HepG2 (cell line): Measurements from ENCODE around the gene PDIA5. TPM values are rescaled to one million over a fixed set of nuclear protein-coding genes. Genes with fewer than 3 reads are reported as not detected.

Source experiments
- ADNP ChIP-seq: sonication (generic); formaldehyde crosslinking; IDR thresholded peaks from 2 replicates; pipeline ENCODE4 v1.4.0; 2020; ENCODE audit warnings: missing genetic modification reagents
- BCLAF1 ChIP-seq: fragments of 450-650 bp; IDR thresholded peaks from 2 replicates; pipeline ENCODE4 v1.6.1; 2017; ENCODE audit warnings: mild to moderate bottlenecking
- CHD4 ChIP-seq: fragments of 200-600 bp; sonication (generic); IDR thresholded peaks from 2 replicates; pipeline ENCODE4 v1.7.0; 2017; ENCODE audit warnings: mild to moderate bottlenecking, low read length, borderline replicate concordance
- E2F5 ChIP-seq: sonication (generic); formaldehyde crosslinking; conservative IDR thresholded peaks from 2 replicates; pipeline ENCODE4 v1.4.0; 2020; ENCODE audit warnings: missing genetic modification reagents
- FOXJ3 ChIP-seq: sonication (generic); formaldehyde crosslinking; IDR thresholded peaks from 2 replicates; pipeline ENCODE4 v1.4.0; 2020; ENCODE audit warnings: missing genetic modification reagents, mild to moderate bottlenecking, borderline replicate concordance
- HOXA5 ChIP-seq: sonication (generic); formaldehyde crosslinking; IDR thresholded peaks from 2 replicates; pipeline ENCODE4 v1.4.0; 2020; ENCODE audit warnings: missing genetic modification reagents
- MED13 ChIP-seq: sonication (generic); formaldehyde crosslinking; IDR thresholded peaks from 2 replicates; pipeline ENCODE4 v1.5.0; 2020; ENCODE audit warnings: missing genetic modification reagents
- MXD1 ChIP-seq: sonication (generic); formaldehyde crosslinking; IDR thresholded peaks from 2 replicates; pipeline ENCODE4 v1.4.0; 2020; ENCODE audit warnings: mild to moderate bottlenecking, missing genetic modification reagents
- NFYC ChIP-seq: IDR thresholded peaks from 2 replicates; pipeline ENCODE4 v1.6.1; 2016; ENCODE audit warnings: missing genetic modification reagents, missing compliant biosample characterization
- ONECUT2 ChIP-seq: sonication (generic); formaldehyde crosslinking; IDR thresholded peaks from 2 replicates; pipeline ENCODE4 v1.4.0; 2020; ENCODE audit warnings: missing genetic modification reagents
- PREB ChIP-seq: sonication (generic); formaldehyde crosslinking; IDR thresholded peaks from 2 replicates; pipeline ENCODE4 v1.4.0; 2020; ENCODE audit warnings: missing genetic modification reagents
- SMARCE1 ChIP-seq: fragments of 450-650 bp; IDR thresholded peaks from 2 replicates; pipeline ENCODE4 v1.6.1; 2017; ENCODE audit warnings: borderline replicate concordance
- TBX2 ChIP-seq: sonication (generic); formaldehyde crosslinking; IDR thresholded peaks from 2 replicates; pipeline ENCODE4 v1.5.0; 2020; ENCODE audit warnings: missing genetic modification reagents, mild to moderate bottlenecking, borderline replicate concordance
- TBX3 ChIP-seq: fragments of 450-650 bp; IDR thresholded peaks from 2 replicates; pipeline ENCODE4 v1.6.1; 2017; ENCODE audit warnings: antibody characterized with exemption, mild to moderate bottlenecking, inconsistent platforms, borderline replicate concordance
- ZBTB37 ChIP-seq: sonication (generic); formaldehyde crosslinking; IDR thresholded peaks from 2 replicates; pipeline ENCODE4 v1.4.0; 2020; ENCODE audit warnings: mild to moderate bottlenecking, missing genetic modification reagents
- ZNF235 ChIP-seq: sonication (generic); formaldehyde crosslinking; IDR thresholded peaks from 2 replicates; pipeline ENCODE4 v1.8.1; 2023; ENCODE audit warnings: mild to moderate bottlenecking, missing genetic modification reagents, borderline replicate concordance
- ZNF550 ChIP-seq: sonication (generic); formaldehyde crosslinking; IDR thresholded peaks from 2 replicates; pipeline ENCODE4 v1.4.0; 2020; ENCODE audit warnings: mild to moderate bottlenecking, missing genetic modification reagents, borderline replicate concordance
- ZNF775 ChIP-seq: sonication (generic); formaldehyde crosslinking; IDR thresholded peaks from 2 replicates; pipeline ENCODE4 v1.4.0; 2020; ENCODE audit warnings: missing genetic modification reagents, mild to moderate bottlenecking, moderate library complexity, borderline replicate concordance
- ZNF784 ChIP-seq: sonication (generic); formaldehyde crosslinking; IDR thresholded peaks from 2 replicates; pipeline ENCODE4 v1.5.1; 2020; ENCODE audit warnings: missing genetic modification reagents, mild to moderate bottlenecking, borderline replicate concordance
- ZNF792 ChIP-seq: IDR thresholded peaks from 2 replicates; pipeline ENCODE4 v1.6.1; 2016
- ZNF879 ChIP-seq: sonication (generic); formaldehyde crosslinking; IDR thresholded peaks from 2 replicates; pipeline ENCODE4 v1.8.1; 2023; ENCODE audit warnings: missing genetic modification reagents
- ZNF883 ChIP-seq: sonication (generic); formaldehyde crosslinking; IDR thresholded peaks from 2 replicates; pipeline ENCODE4 v1.5.1; 2020; ENCODE audit warnings: mild to moderate bottlenecking, missing genetic modification reagents; ENCODE audit errors: not compliant biosample characterization
- ZSCAN20 ChIP-seq: sonication (generic); formaldehyde crosslinking; IDR thresholded peaks from 2 replicates; pipeline ENCODE4 v1.4.0; 2020; ENCODE audit warnings: missing genetic modification reagents, mild to moderate bottlenecking, borderline replicate concordance
- polyA plus RNA-seq, 8 experiments: library from polyadenylated mRNA; depleted of rRNA in 3 of 8; stranded (reverse) in 7 of 8; unstranded in 1 of 8; fragments of >200 nt; fragmentation: Illumina TruSeq in 4 of 8; extraction: Trizol in 4 of 8; gene quantifications; 2 replicates each; pipeline versions ENCODE4 v1.2.1 to v1.2.3, GENCODE V29; 2011 to 2016; ENCODE audit warnings: low read depth in 4 of 8, missing spikeins in 1 of 8, mixed read lengths in 1 of 8; ENCODE audit not compliant: insufficient read depth in 1 of 8
- total RNA-seq, 5 experiments: library from RNA; depleted of rRNA; stranded (reverse); fragments of >200 nt; fragmentation: Illumina TruSeq; extraction: Trizol; gene quantifications; 2 replicates each; pipeline ENCODE4 v1.2.3, GENCODE V29; 2016; ENCODE audit warnings: low read depth in 1 of 5

PDIA5 gene
- total and polyA plus RNA-seq, 2 of the 13 experiments (the other 11 are each of a cell fraction or from before 2014, with no cell fraction given) = 51.3 to 74.3 TPM

- TF ChIP-seq ZBTB37 (CRISPR knock-in tag) (no peak), ZSCAN20 (no peak), TBX2 (CRISPR knock-in tag) (peak; percentile 60), NFYC (CRISPR knock-in tag) (no peak), ZNF784 (no peak), ZNF879 (CRISPR knock-in tag) (no peak), ZNF235 (CRISPR knock-in tag) (no peak), FOXJ3 (no peak), MXD1 (peak; percentile 72; the same call in 1 of the 2 replicates), ADNP (CRISPR knock-in tag) (no peak), ZNF775 (CRISPR knock-in tag) (no peak), ZNF550 (CRISPR knock-in tag) (no peak), BCLAF1 (no peak), ZNF792 (CRISPR knock-in tag) (no peak), PREB (CRISPR knock-in tag) (no peak), E2F5 (CRISPR knock-in tag) (no peak), ZNF883 (CRISPR knock-in tag) (peak; percentile 65), TBX3 (no peak), SMARCE1 (no peak), ONECUT2 (CRISPR knock-in tag) (no peak), HOXA5 (CRISPR knock-in tag) (no peak), MED13 (no peak), CHD4 (no peak)
Observed at GRCh38 chr3:123026565-123027291, 40.1 kb upstream of the PDIA5 start (continued).
